GM19397 (cell line): ENCODE data around the gene POLA1.
A peak's percentile ranks its signal among the peaks of the same experiment; 100 is the strongest.
"Not testable (repeated sequence)": the region's sequence is repeated elsewhere in the genome, so short reads cannot be mapped to it uniquely, and the experiment has no call there.

Source experiments
- ATAC-seq: cut with Tn5 transposase; IDR thresholded peaks from one replicate; pipeline ENCODE4 v1.9.1; 2021; ENCODE audit warnings: mild to moderate bottlenecking, moderate library complexity; ENCODE audit not compliant: unreplicated experiment

POLA1 gene, protein sequence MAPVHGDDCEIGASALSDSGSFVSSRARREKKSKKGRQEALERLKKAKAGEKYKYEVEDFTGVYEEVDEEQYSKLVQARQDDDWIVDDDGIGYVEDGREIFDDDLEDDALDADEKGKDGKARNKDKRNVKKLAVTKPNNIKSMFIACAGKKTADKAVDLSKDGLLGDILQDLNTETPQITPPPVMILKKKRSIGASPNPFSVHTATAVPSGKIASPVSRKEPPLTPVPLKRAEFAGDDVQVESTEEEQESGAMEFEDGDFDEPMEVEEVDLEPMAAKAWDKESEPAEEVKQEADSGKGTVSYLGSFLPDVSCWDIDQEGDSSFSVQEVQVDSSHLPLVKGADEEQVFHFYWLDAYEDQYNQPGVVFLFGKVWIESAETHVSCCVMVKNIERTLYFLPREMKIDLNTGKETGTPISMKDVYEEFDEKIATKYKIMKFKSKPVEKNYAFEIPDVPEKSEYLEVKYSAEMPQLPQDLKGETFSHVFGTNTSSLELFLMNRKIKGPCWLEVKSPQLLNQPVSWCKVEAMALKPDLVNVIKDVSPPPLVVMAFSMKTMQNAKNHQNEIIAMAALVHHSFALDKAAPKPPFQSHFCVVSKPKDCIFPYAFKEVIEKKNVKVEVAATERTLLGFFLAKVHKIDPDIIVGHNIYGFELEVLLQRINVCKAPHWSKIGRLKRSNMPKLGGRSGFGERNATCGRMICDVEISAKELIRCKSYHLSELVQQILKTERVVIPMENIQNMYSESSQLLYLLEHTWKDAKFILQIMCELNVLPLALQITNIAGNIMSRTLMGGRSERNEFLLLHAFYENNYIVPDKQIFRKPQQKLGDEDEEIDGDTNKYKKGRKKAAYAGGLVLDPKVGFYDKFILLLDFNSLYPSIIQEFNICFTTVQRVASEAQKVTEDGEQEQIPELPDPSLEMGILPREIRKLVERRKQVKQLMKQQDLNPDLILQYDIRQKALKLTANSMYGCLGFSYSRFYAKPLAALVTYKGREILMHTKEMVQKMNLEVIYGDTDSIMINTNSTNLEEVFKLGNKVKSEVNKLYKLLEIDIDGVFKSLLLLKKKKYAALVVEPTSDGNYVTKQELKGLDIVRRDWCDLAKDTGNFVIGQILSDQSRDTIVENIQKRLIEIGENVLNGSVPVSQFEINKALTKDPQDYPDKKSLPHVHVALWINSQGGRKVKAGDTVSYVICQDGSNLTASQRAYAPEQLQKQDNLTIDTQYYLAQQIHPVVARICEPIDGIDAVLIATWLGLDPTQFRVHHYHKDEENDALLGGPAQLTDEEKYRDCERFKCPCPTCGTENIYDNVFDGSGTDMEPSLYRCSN (N-terminal part only)

DNA sequence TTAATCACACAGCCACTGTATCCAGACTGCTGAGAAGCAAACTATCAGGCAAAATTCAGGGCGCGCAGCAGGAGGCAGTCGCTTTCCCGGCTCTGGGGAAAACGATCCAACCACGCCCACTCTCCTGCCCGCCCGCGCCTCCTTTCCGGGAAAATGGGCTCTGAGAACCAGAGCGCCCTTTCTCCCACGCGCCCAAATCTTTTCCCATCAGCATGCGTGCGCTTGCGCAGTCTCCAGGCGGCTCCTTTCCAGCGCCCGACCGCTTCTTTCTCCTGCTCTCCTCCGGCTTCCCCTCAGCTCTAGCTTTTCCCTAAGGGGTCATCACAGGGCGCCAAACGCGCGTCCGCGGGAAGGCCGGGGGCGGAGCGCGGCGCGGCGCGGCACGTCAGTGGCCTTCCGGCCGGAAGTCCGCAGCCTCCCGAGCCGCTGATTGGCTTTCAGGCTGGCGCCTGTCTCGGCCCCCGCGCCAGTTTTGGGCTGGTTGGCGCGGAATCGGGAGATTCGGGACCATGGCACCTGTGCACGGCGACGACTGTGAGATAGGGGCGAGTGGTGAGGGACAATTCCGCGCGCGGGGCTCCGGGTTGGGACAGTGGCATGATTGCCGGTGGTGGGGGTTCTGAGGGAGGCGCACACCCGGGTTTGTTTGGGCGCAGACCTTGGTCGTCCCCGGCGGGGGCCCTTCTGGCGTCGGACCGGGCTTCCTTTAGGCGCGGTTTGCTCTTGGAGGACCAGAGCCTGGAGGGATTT lies at the start of gene POLA1:
Gene POLA1 (plus strand): TSS at position 466 of the 750 bp plus-strand sequence. CDS start 44 bp downstream, at position 510.
- ATAC-seq, result peak; percentile 96

DNA sequence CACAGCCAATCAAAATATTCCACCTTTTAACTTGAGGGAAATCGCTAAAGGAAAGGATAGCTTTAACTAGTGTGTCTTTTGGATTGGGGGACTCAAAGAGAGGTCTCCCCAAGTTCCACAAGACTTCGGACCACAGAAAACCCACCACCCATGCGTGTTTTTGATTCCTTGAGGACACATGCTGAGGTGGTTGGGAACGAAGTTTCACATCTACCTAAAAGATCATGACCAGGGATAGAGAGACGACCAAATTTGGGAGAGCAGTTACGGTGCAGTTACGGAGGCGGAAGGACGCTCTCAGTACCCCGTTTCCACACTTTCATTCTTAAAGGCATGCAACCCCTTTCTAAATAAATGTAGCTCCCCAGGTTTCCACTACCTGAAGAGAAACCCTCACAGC lies 47.7 kb upstream of the POLA1 start:
- ATAC-seq, result no peak

DNA sequence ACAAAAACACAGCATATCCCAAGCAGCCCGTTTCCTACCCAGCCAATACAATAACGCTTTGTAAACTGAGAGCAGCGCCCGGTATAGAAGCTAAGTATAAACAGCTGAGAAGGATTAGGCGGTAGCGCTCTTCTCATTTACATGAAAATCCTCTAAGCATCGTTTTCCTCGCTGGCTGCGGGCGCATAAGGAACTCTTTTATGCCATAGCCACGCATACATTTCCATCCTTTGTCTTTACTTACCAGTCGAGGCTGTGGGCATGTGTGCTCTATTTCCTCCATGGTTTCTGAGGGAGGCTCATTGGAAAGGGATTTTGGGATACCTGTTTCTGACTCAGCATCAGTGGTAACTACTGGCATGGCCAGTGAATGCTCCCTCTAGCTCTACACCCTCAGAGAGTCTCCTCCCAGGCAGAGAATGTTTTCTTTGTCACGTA lies 47.0 kb upstream of the POLA1 start:
- no peak for ATAC-seq

DNA sequence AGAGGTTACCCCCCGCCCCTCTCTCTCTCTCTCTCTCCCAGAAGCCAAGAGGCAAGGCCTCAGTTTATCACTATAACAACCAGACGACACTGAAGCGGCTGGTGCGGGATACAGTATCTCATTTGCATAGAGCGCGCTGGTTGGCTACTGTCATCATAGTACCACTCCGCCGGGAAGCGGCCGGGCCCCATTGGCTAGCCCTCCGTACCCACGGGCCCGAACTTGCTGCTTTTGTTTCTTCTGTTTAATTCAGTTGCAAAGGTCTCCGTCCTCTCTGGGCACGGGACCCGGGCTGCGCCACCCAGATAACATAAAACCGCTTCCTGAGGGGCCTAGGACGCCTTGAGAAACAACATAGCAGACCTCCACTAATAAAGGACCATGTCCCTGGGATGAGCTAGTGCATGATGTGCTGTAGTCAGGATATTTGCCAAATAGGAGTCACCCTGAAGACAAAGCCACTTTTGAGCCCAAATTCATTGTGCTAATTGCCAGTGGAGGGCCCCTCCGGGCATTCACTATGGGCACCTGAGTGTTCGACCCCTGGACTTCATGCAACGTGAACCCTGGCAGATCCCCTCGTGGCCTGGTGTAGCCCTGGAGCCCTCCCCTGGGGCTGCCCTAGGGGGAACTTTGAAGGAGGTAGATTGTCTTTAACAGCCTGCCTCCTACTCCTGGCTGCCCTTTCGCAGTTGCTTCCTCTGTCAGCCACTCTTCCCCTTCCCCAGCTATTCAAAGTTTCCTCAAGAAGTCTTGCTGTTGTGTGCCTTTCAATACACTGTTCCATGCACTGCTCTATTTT lies 46.3 kb upstream of the POLA1 start, which contains the start of gene PCYT1B:
Gene PCYT1B (minus strand): TSS at position 91 of the 802 bp plus-strand sequence. CDS start 242 bp downstream, outside the sequence.
- no peak for ATAC-seq

DNA sequence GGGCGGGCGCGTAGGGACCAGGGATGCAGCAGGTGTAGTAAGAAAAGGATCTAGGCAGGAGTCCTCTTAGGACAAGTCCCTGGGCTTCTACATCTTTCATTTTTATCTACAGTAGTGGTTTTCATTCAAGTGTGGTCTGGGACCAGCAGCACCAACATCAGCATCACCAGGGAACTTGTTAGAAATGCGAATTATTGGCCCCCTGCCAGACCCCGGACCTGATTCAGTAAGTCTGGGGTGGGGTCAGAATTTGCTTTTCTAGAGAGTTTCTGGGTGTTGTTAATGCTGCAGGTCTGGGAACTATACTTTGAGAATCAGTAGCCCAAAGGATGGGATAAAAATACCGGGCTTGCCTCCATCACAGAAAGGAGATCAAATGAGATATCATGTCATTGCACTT lies 45.2 kb upstream of the POLA1 start:
- no peak for ATAC-seq

DNA sequence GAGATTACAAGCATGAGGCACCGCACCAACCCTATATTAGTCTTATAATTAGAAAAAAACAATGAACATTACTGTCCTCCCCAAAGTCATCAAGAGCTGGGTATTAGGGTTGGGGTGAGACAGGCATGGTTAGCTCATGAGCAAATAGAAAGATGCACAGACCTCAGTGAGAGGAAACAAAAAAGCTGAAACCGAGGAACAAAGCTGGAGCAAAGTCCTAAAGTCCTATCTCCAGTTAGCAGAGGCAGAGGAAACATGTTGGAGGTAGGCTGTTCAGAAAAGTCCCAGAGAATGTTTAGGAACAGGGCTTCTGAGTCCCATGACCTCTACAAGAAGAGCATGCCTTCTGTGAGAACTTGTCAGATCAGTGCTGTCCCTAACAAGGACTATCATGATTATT lies 41.9 kb upstream of the POLA1 start:
- ATAC-seq, result no peak

DNA sequence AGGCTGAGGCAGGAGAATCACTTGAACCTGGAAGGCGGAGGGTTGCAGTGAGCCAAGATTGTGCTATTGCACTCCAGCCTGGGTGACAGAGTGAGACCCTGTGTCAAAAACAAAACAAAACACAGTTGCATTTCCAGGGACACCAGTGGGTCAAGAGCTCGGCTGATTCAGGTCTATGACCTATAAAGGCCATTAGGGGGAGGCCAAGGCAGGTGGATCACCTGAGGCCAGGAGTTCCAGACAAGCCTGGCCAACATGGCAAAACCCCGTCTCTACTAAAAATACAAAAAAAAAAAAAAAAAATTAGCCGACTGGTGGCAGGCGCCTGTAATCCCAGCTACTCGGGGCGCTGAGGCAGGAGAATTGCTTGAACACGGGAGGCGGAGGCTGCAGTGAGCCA lies 38.0 kb upstream of the POLA1 start:
- not testable (repeated sequence) for ATAC-seq

DNA sequence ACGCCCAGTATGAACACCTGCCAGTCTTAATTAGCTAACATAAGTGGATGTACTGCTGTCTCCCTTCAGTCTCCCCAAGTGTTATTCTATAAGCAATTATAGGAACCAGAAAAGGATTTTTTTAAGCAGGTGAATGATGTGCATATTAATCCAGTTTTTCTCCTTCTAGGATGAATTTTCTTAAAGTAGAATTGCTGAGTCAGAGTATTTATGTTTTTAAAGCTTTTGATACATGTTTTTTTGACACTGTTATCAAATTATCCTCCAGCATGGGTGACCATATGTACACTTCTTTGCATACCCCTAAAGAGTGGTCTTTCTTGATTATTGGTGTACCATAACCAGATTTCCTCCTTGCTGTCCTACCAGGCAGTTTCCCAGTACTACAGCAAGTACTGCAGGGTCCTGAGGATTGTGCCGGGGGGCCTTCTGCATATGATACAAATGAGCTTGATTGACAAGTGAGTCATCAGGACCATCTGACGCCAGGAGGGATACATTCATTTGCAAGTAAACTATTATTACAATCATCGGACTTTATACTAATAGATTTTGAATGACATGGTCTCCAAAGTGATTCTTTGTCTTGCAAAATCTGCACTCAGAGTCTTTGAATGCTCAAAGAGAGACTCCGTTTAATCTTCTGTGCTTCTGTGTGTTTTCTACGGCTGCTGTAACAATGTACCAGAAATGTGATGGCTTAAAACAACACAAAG lies 35.9 kb upstream of the POLA1 start:
- ATAC-seq, result no peak

DNA sequence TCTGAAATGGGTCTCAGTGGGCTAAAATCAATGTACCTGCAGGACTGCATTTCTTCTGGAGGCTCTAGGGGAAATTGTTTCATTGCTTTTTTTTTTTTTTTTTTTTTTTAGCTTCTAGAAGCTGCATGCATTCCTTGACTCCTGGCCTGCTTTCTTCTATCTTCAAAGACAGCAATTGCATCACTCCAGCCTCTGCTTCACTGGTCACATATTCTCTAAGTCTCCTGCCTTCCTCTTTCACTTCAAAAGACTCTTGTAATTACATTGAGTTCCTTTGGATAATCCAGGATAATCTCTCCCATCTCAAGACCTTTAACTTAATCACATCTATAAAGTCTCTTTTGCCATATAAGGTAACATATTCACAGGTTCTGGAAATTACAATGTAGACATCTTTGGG lies 35.3 kb upstream of the POLA1 start:
- ATAC-seq, result no peak

DNA sequence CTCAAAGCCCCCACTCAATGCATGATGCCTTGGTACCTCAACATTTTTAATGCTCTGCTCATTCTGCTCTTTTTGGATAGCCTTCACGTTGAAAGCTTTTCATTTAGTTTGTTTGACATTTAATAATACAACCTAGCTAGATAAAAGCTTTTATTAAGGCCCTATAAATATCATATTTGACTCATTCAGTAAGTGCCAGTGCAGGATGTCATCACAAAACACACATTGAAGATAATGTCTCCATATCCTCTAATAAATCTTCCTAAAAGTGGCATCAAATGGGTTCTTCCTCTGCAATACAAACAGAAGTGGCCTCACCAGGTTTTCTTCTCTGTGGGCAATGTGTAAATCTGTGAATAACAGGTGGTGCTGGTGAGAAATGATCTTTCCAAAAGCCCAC lies 34.6 kb upstream of the POLA1 start:
- no peak for ATAC-seq

DNA sequence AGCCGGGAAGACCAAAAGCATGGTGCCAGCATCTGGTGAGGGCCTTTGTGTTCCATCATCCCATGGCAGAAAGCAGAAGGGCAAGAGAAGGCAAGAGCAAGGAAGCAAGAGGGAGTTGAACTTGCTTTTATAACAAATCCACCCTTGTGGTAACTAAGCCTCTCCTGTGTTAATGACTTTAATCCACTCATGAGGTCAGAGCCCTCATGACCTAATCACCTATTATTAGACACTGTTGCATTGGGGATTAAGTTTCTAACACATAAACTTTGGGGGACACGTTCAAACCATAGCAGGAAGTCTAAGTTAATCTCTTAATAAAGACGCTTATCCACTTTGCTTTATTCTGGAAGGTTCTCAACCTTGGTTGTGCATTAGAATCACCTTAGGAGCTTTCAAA lies 34.1 kb upstream of the POLA1 start:
- no peak for ATAC-seq

DNA sequence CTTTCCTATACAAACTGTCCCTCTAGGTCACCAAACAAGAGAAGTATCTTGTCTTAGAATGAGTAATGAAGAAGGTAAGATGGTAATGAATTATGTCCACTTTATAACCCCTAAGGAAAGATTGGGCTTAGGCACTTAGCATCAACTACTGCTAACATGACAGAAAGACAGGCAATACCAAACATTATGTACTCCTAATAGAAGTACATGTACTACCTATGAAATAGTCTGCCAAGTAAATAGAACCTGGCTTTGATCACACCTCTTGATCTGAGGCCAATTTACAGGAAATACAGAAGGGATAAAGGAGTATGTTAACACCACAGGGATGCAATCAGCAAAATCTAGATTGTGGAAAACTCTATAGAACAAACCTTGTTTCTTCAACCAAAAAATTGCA lies 32.4 kb upstream of the POLA1 start:
- no peak for ATAC-seq

DNA sequence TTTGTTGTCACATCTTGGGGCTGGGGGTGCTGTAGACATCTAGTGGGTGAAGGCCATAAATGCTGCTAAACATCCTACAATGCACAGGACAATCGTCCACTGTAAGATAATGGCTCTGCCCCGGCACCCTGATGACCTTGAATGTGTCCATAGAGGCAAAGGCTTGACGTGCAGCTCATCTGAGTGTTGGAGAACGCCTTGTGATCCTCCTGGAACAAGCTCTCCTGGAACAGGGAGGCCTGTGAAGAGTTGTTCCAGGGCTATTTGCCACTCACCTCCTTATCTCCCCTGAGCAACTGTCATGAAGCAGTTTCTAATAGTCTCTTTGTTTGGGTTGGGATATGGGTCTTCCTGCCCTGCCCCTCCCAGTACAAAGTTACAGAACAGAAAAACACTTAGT lies 31.4 kb upstream of the POLA1 start:
- no peak for ATAC-seq

DNA sequence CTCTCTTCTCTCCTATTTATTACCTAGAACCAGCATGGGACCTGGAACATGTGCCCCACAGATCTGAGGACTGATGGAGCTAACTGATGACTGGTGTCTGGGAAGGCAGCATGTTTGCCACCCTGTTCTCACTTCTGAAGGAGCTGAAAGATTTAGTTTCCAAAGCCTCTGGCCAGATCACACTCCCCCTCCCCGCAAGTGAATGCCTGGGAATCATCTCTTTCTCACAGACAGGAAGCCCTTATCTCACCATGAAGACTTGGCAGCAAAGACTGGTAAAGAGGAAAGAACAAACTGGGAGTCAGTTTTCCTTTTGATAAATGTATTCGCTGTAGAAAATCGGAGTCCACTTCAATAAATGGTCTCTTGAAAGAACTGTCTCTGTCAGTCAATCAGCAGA lies 25.6 kb upstream of the POLA1 start:
- no peak for ATAC-seq

DNA sequence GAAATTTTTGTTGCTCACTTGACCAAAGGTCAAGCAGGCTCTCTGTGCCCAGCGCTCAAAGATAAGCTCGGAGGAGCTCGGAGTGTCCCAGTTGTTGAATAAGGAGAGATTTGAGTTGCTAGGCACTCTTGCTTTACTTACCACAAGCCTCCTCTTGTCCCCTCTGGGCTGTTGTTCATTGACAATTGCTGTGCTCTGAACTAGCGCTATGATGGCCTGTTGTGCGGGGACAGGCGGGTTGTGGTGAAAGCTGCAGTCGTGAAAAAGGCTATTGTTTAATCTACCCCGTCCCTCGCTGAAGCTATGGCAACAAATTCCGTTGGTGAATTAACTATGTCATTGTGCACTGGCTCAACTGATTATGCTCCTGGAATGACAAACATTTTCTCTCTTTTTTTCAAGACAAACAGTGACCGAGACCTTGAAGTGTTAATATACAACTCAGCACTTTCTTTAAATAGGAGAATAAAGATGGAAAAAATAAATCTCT lies 21.0 kb upstream of the POLA1 start:
- ATAC-seq, result no peak

DNA sequence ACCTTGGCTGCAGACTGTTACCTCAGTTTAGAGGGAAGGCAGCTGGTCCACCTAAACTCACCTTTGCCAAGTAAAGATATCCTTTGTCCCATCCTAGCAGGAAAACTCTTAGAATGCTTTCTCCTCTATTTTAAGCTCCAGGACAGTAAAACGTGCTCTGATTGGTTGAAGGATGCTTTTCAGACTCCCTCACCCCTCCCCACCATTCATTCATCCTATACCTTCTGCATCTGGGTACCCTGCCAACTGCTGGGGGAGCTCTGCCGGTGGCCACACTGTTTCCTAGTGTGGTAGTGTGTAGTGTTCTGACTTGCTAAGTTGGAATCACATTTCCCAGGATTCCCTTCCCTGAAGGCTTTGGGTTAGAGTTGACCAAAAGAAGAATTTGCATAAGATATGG lies 20.3 kb upstream of the POLA1 start:
- no peak for ATAC-seq

DNA sequence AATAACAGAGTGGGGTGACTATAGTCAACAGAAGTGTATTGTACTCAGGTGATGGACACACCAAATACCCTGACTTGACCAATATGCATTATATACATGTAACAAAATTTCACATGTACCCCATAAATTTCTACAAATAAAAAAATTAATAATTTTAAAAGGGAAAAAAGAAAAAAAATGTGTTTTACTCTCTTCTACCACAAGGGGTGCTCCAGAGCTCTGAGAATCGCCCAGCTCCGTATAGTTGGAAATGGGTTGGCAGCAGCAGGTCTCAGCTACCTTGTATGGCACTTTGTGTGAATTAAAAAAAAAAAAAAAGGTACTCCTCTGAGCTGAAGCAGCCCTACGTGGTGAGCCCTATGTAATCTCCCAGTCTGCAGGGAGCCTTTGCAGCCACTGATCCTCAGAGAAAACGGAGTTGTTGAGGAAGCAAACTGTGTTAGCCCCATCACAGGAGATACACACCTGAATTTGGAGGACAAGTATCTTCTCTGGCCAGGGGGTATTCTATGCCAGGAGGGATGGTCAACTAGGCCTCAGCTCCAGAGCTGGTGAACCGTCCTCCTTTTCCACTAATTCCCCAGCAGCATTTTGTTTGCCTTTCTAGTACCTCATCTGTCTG lies 17.2 kb upstream of the POLA1 start:
- ATAC-seq, result no peak

DNA sequence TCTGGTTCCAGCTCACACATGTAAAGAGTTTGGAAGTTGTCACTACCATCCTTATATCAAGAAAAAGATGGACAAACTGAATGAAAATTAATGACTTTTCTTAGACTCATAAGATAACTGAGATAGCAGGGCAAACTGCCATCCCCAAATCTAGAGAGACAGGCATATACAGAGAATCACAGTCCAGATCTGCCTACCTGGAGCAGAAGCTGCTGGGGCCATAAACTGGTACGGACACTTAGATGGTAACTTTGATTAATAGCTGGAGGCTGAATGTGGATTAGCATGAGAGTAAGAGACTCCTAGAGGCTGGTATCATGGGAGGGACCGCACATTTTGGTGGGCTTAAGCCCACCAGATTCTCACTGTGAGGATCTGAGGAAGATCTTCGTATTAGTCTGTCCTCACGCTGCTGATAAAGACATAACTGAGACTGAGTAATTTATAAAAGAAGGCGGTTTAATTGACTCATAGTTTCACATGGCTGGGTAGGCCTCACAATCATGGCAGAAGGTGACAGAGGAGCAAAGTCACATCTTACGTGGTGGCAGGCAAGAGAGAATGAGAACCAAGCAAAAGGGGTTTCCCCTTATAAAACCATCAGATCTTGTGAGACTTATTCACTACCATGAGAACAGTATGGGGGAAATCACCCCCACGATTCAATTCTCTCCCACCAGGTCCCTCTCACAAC lies 10.8 kb upstream of the POLA1 start:
- no peak for ATAC-seq
